ENCODE data around the gene FGF5.

FGF5 gene

GRCh38 chr4:80295826-80296225, 29.4 kb downstream of the FGF5 start:
- TF ChIP-seq EGR1 (IDR thresholded peaks at IDR 0.05) (no peak), MAX (IDR thresholded peaks at IDR 0.05) (no peak)

GRCh38 chr4:80301884-80302283, 35.4 kb downstream of the FGF5 start:
- TF ChIP-seq TCF12 (IDR thresholded peaks at IDR 0.05; ENCODE audit: low read depth) (no peak), CEBPB (IDR thresholded peaks at IDR 0.05) (no peak), CREB1 (IDR thresholded peaks at IDR 0.05; ENCODE audit: low read depth) (no peak), RAD21 (IDR thresholded peaks at IDR 0.05; ENCODE audit: low read depth) (no peak), MAX (IDR thresholded peaks at IDR 0.05) (no peak), EP300 (IDR thresholded peaks at IDR 0.05; ENCODE audit: borderline replicate concordance) (no peak), TAF1 (IDR thresholded peaks at IDR 0.05; ENCODE audit: low read depth) (no peak), REST (IDR thresholded peaks at IDR 0.05; ENCODE audit: low read depth) (no peak), NFIC (IDR thresholded peaks at IDR 0.05) (no peak), FOXM1 (IDR thresholded peaks at IDR 0.05; ENCODE audit: borderline replicate concordance, low read depth) (no peak), ZBTB7A (IDR thresholded peaks at IDR 0.05; ENCODE audit: low read depth) (no peak), YY1 (IDR thresholded peaks at IDR 0.05; ENCODE audit: low read depth) (no peak), USF1 (IDR thresholded peaks at IDR 0.05) (no peak), TEAD4 (IDR thresholded peaks at IDR 0.05) (no peak), EGR1 (IDR thresholded peaks at IDR 0.05) (no peak)

GRCh38 chr4:80302616-80303223, 36.3 kb downstream of the FGF5 start:
- TF ChIP-seq EGR1 (IDR thresholded peaks at IDR 0.05) (no peak), RAD21 (IDR thresholded peaks at IDR 0.05; ENCODE audit: low read depth) (no peak), TEAD4 (IDR thresholded peaks at IDR 0.05) (no peak), CREB1 (IDR thresholded peaks at IDR 0.05; ENCODE audit: low read depth) (no peak), TAF1 (IDR thresholded peaks at IDR 0.05; ENCODE audit: low read depth) (no peak), TCF12 (IDR thresholded peaks at IDR 0.05; ENCODE audit: low read depth) (no peak), USF1 (IDR thresholded peaks at IDR 0.05) (no peak), NFIC (IDR thresholded peaks at IDR 0.05) (no peak), YY1 (IDR thresholded peaks at IDR 0.05; ENCODE audit: low read depth) (no peak), EP300 (IDR thresholded peaks at IDR 0.05; ENCODE audit: borderline replicate concordance) (no peak), MAX (IDR thresholded peaks at IDR 0.05) (no peak), FOXM1 (IDR thresholded peaks at IDR 0.05; ENCODE audit: borderline replicate concordance, low read depth) (no peak), ZBTB7A (IDR thresholded peaks at IDR 0.05; ENCODE audit: low read depth) (no peak), CEBPB (IDR thresholded peaks at IDR 0.05) (no peak), REST (IDR thresholded peaks at IDR 0.05; ENCODE audit: low read depth) (no peak)

- no peak for TF ChIP-seq FOXM1 (IDR thresholded peaks at IDR 0.05; ENCODE audit: borderline replicate concordance, low read depth)
- no peak for TF ChIP-seq EGR1 (IDR thresholded peaks at IDR 0.05)
- no peak for TF ChIP-seq MAX (IDR thresholded peaks at IDR 0.05)
- TF ChIP-seq TAF1 (IDR thresholded peaks at IDR 0.05; ENCODE audit: low read depth): no peak
- no peak for TF ChIP-seq REST (IDR thresholded peaks at IDR 0.05; ENCODE audit: low read depth)
- no peak for TF ChIP-seq USF1 (IDR thresholded peaks at IDR 0.05)
- no peak for TF ChIP-seq NFIC (IDR thresholded peaks at IDR 0.05)
- no peak for TF ChIP-seq TEAD4 (IDR thresholded peaks at IDR 0.05)
- TF ChIP-seq YY1 (IDR thresholded peaks at IDR 0.05; ENCODE audit: low read depth): no peak
- no peak for TF ChIP-seq CREB1 (IDR thresholded peaks at IDR 0.05; ENCODE audit: low read depth)
- no peak for TF ChIP-seq TCF12 (IDR thresholded peaks at IDR 0.05; ENCODE audit: low read depth)
- no peak for TF ChIP-seq ZBTB7A (IDR thresholded peaks at IDR 0.05; ENCODE audit: low read depth)
- no peak for TF ChIP-seq CEBPB (IDR thresholded peaks at IDR 0.05)
- no peak for TF ChIP-seq EP300 (IDR thresholded peaks at IDR 0.05; ENCODE audit: borderline replicate concordance)
- no peak for TF ChIP-seq RAD21 (IDR thresholded peaks at IDR 0.05; ENCODE audit: low read depth)
Observed at GRCh38 chr4:80305466-80305865, 39.0 kb downstream of the FGF5 start.

Data from Ishikawa (cell line).